HG03159 (cell line): ENCODE results near the gene RXRG.
"Not testable (repeated sequence)": the region's sequence is repeated elsewhere in the genome, so short reads cannot be mapped to it uniquely, and the experiment has no call there.

ENCODE experiments used
- ATAC-seq: cut with Tn5 transposase; IDR thresholded peaks from one replicate; pipeline ENCODE4 v1.9.1; 2021; ENCODE audit warnings: mild to moderate bottlenecking, moderate library complexity; ENCODE audit not compliant: unreplicated experiment

The RXRG gene

DNA sequence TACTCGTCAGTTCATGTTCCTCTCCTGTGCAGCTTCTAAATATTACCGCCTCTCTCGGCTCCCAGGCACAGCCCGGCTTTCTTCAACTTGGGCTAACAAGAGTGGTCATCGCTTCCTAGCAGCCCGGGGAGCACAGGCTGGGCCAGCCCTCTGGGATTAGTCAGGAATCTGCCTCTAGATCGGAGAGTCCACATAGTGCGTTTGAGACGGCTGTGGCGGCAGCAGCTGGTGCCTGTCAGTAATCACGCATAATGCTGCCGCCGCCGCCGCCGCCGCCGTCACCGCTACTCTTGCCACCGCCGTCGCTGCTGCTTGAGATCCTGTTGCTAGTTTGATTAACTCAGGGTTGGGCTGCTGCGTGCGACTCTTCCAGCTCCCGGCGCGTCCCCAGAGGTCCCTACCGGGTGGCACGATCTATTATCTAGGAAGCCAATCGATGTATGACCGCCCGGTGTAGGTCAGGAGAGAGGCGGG lies at the start of gene RXRG:
Gene RXRG (minus strand): TSS at position 230 of the 474 bp plus-strand sequence. CDS start 233 bp downstream, outside the sequence.
- ATAC-seq: no peak

DNA sequence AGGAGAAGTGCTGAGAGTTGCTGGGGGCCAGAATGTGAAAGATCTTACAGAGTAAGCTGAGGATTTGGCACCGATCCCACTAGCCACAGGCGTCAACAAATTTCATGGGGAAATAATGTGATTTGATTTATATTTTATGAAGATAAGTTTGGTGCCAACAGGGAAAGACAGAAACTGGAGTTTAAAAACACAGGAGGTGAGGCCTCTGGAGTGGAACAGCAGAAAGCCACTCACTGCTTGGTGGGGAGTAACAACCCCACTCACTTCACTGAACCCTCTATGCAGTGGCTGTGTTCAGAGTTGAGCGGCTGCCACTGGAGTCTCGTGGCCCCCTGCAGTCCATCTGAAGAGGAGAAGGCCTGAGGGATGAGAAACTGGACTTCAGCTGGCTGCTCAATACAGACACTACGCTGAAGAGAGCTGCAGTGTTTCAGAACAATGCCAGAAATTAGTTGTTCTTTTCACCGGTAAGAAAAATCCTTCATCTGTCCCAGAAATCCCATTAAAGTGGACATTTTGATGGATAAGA lies 48.0 kb upstream of the RXRG start:
- no peak for ATAC-seq

DNA sequence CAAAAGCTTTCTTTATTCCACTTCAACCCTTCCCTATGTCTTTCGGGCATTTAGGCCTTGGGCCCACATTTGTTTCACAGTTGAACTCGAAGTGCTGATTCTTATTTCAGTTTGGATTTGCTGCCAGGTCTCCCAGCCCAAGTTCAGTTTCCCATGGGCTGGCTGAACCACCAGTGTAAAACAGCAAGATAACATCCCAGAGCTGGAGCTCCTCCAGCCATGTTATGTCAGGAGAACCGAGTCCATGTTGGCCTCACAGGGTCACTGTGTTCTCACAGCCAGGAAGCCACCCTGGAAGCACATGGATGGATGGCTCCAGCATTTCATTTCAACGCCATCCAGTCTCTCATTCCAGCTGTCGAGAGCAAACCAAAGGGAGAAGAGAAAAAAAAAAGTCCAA lies 45.2 kb upstream of the RXRG start:
- ATAC-seq: no peak

DNA sequence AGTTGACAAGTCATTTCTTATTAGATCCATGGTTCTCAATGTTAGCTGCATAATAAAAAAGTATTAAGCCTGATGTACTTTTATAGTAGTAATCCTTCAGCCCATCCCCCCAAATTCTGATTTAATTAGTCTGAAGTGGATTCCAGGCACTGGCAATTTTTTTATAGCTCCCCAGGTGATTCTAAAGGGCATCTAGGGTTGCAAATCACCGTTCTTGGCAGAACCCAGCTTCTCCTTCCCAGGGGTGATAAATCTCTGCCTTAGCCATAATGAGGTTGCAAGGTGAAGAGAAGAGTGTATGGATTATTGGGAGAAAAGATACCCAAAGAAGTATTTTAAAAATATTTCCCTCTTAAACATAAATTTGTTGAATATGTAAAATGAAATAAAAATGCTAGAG lies 43.0 kb upstream of the RXRG start:
- no peak for ATAC-seq

DNA sequence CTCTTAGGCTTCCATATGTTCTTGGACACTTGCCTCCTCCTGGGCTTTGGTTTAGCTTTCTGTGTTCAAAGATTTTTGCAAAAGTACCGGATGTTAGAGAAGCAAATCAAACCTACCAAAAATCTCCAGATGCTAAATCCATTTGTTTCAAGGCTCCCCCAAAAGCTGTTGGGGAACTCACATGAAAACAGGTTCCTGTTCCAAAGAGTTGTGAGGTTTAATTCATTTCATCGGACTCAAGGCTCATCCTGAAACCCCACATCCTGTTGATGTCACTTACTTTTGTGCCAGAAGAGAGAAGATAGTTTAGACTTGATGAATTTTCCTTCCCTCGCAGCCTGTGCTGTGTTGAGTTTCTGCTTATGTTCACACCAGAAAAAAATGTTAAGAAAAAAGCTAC lies 41.7 kb upstream of the RXRG start:
- no peak for ATAC-seq

DNA sequence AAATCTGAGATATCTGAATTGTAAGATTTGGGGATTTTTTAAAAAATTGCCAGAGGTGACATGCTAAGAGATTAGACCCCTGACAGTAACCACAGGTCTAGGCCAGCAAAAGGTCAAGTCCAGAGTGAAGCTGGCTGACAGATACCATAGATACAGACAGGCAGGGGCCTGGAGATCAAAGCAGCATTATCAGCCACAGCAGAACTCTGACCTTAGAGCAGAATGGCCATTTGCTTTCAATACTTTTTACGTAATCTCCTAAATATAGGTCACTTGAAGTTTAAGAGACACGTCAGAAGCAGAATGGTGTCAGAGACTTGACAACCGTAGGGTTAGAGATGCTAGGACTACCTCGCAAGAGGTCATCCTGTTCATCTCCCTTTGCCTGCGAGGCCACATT lies 40.8 kb upstream of the RXRG start:
- no peak for ATAC-seq

DNA sequence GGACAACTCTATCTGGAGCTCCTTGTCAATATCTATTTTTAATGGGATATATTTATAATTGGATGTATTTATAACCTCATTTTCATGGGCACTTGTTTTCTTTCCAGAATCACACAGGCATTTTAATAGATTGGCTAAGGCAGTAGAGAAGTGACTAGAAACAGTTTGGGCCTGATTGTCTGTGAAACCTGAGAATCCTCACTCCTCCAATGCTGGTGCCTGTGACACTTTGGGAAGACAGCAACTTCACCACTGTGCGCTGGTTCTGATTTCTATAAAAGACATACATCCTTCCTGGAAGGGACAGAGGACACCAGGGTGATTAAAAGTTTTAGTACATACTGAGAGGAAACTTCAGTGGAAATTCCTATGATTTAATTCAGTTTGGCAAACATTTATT lies 39.6 kb upstream of the RXRG start:
- ATAC-seq: no peak

DNA sequence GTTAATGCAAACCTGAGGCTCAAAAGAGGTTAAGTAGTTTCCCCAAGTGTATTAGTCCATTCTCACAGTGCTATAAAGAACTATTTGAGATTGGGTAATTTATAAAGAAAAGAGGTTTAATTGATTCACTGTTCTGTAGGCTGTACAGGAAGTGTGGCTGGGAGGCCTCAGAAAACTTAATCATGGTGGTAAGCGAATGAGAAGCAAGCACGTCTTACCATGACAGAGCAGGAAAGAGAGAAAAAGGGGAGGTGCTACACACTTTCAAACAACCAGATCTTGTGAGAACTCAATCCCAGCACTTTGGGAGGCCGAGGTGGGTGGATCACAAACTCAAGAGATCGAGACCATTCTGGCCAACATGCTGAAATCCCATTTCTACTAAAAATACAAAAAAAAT lies 38.5 kb upstream of the RXRG start:
- ATAC-seq: no peak

DNA sequence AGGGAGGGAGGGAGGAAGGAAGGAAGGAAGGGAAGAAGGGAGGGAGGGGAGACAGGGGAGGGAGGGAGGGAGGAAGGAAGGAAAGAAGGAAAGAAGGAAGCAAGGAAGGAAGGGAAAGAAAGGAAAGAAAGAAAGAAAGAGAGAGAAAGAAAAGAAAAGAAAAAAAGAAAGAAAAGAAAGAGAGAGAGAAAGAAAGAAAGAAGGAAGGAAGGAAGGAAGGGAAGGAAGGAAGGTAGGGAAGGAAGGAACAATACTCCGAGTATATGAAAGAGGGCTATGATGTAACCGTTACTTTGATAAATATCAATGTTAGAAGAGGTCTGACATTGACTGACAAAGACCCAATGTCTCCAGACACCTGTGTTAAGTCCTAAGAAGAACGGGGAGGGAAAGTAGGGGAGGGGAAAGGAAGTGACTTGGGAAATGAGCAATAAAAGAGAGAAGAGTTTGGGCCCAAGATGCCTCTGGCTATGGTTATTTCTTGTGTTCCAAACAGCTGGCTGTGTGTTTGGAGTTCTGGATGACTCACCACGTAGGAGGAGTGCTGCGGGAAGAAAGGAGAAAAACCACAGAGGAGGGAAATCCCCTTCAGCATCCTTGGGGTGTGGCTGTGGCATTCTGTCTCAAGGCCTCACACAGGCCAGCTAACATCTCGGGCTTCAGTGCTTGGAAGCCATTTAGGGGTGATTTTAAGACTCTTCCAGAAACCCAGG lies 37.0 kb upstream of the RXRG start:
- no peak for ATAC-seq

DNA sequence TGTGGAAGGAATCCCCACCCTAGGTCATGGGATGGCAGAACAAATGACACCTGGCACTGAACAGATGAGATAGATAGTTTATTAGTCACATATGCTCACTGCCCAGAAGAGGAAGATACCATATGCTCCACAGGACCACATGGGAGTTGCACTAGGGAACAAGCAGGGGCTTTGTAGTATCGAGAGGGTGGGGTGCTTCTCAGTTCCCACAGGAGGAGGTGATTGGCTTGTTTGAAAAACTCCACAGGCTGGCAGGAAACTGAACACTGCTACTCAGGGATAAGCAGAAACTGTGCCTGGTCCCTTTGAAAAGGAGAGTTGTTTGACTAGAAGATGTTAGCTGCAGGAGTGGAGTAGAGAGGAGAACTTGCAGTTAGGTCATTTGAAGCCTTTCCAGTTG lies 31.9 kb upstream of the RXRG start:
- no peak for ATAC-seq

DNA sequence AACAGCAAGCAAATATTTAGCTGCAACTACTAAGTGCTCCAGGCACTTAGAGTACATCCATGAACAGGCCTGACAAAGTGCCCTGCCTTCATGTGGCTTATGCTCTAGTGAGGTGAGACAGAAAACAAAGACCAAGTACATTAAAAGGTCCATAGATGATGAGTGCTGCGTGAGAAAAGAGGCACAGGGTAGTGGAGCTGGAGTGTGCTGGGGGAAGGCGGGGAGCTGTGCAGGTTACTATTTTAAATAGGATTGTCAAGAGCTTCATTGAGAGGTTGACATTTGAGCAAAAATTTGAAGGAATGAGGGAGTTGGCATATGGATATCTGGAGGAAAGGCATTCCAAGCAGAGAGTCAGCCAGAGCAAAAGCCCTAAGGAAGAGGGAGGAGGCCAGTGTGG lies 29.3 kb upstream of the RXRG start:
- ATAC-seq: no peak

DNA sequence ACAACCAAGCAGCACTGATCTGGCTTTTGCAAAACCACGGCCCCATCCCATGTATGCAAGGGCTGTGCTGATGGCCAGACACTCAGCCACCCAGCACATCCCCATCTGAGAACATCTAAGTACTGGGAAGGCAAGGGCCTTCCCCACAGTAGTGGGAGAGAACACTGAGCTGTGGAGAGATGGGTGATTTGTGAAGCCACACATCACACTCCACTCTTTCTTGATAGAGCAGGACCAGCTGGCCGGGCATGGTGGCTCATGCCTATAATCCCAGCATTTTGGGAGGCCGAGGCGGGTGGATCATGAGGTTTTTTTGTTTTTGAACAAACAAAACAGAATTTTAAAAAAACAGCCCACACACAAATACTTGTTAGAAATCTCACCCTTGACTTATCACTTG lies 28.2 kb upstream of the RXRG start:
- no peak for ATAC-seq

DNA sequence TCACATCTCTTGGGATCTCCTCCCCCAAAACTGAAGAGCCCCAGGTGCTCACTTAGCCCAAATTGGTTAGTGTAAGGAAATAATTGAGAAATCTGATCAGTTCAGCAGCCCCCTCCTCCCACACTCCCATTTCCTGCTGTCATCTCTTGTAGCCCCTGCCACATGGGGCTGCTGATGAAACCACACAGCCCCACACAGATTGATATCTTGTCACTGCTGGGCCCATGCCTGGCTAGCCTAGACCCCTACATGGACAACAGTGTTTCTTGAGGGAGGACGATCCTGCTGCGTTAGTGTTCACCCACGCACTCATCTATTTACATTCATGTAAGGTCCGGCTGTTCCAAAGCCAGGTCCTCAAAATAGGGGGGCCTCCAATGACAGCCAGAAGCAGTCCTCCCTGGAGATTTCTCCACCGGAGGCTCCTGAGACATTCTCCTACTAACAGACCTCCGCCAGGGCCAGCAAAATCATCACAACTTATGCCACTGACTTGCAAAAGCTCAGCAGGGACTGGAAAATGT lies 23.9 kb upstream of the RXRG start:
- no peak for ATAC-seq

DNA sequence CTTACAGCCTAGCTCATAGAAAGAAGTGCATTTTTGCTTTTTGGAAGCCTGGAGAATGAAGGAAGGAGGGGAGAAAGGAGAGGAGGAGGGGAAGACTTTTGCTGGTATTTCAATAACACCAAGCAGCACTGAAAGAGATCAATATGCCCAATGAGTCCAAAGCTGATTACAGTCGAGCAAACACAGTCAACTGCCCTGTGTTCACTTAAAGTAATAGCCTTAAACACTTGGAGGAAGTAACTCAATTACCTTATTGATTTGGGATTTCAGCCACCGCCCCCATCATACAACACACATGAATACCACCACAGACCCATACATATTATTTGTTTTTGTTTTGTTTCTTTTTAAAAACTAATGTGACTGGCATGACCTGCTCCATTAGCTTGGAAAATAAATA lies 23.3 kb upstream of the RXRG start:
- no peak for ATAC-seq

DNA sequence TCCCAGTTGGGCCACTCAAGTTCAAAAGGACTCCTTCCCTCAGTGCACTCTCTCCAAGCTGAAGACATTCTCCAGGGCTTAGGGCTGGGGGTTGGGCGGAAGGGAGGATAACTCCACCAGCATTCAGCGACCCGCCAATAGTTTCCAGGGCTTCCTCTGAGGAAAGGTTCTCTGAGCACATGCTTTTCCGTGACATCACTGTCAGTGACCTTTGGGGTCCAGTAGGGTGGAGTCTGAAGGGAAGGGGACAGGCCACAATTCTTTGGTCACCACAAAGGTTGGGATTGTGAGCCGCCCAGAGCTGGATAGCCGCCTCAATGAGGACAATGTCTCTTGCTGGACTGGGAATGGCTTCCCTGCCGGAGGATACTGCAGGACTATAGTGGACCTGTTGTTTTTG lies 22.8 kb upstream of the RXRG start:
- ATAC-seq: no peak

DNA sequence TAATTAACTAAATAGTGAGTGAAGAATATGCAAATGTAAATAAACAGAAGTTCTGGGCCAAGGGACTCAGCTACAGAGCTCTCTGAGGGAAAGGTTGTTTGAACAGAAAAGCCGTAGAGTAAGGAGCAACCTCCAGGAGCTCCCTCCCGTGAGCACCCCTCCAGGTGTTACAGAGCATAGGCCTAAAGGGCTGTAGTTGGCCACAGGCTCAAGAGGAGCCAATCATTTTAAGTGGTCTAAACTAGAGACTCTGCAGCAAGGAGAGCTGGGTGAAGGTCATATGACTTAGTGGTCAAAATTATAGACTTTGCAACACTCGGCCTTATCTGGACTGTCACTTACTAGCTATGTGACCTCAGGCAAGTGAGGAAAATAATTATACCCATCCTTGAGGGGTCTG lies 19.1 kb upstream of the RXRG start:
- no peak for ATAC-seq

DNA sequence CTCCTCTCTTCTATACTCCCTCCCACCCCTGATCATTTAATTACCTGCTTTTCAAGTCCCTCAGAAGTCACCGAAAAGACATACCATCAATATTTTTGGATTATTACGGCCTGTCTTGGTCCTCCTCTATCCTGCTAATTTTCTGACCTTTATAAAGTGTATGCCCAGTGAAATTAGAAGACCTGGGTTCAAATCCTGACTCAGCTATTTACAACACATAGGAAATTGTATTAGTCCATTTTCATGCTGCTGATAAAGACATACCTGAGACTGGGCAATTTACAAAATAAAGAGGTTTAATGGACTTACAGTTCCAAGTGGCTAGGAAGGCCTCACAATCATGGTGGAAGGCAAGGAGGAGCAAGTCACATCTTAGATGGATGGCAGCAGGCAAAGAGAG lies 14.8 kb upstream of the RXRG start:
- ATAC-seq: not testable (repeated sequence)

DNA sequence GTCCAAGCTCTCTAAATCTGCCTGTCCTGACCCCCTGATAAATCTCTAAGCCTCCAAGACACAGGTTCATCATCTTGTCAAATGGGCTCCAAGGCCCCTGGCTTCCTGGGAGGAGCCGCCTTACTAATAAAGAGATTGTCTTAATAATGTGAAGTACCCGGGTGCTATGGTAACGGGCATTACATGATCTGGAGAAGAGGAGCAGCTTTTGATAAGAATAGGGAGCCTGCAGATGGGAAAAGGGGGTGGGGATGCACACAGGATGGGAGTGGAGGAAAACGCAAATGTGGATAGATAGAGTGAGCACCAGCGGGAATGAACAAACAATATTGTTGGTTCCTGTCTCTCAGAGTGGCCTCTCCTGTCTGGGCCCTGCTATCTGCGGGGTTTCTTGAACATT lies 11.9 kb upstream of the RXRG start:
- ATAC-seq: no peak

DNA sequence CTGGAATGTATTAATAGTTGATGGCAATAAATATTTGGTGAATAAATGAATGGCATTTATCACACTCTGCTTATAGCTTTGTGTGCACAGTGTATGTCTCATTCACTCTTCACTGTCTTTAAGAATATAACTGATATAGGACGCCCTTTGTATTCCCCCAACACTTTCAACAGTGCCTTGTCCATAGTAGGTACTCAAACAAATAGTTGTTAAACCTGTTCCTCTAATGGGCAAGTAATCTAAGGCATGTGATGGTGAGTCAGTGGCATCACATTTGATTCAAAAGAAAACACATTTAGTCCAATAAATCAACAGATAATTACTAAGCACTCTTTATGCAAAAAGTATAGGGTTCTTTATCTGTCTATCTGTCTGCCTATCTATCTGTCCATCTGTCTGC lies 11.2 kb upstream of the RXRG start:
- ATAC-seq: no peak

DNA sequence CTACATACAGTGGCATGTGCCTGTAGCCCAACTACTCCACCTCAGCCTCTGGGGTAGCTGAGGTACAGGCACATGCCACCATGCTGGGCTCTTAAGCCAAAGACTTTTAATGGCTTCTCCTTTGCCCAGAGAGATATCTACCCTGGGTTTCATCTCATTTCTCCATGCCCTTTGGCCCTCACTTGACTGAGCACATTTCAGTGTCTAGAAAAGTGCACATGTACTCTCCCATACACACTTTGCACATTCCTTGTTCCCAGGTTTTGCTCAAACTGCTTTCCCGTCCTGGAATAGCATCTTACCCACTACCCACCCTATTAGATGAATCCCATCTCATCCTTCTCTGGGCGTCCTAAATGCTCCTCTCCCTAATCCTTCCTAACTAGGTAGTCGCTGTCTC lies 10.2 kb upstream of the RXRG start:
- ATAC-seq: no peak

DNA sequence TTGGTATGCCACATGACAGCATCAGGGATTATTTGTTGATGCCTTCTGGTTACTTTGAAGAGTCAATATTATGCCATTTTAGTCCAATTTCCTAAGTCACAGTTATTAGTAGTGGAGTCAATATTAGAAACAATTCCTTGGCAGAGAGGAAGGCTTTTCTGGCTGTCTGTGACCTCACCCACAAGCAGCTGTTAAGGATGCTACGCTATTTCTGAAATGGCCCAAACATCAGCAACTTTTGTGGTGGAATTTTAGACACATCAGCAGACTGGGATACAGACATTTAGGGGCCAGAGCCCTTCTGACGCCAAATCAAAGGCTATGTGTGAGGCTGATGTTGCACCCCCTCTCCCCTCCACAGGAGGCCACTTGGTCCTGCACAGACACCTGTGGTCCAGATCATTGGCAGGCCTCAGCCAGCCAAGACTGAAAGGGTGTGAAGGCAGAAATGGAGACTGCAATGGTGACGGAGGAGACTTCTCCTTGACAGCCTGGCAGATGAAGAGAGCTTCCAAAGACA lies 9.2 kb upstream of the RXRG start:
- ATAC-seq: no peak

DNA sequence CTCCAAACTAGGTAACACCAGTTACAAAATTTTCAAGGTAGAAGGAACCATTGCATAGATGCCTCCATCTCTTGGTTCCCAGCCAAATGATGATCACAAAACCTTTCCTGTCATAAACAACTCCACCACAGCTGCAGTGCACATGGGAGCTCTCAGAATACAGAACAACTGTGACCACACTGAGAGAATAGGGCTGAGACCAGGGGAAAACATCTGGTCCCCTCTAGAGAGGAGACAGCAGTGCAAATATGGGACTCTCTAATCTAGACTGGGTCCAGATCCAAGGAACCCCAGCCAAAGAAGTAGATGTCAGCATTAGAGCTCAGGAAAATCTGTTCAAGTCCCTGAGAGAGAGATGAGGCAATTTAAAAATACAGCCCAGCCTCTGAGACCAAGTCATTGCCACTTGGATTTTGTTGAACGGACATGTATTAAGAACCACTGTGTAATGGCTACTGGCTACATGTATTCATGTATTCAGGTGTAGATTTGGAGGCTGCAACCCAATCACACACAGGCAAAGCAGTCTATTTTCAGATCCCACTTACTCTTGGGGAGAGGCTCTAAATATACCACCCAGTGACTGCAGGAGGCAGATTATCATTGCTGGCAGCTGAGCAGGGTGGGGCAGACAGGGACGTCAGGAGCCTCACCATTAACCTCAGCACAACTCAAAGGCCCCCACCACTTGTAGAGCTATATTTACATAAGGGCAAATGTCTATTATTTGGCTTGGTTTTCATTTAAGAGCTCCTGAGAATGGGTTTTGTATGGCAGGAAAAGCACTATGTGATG lies 7.6 kb upstream of the RXRG start:
- ATAC-seq: no peak
